AG04449 (cell line): ENCODE data around the gene PPDPF.

Experiments used
- CTCF ChIA-PET: fragments of 350-600 bp; formaldehyde crosslinking; extraction: SDS; loops from one replicate; lab custom pipeline; 2021; ENCODE audit warnings: antibody characterized with exemption; lab: Yijun Ruan, JAX
- POLR2A ChIA-PET: fragments of 400-600, 350-600 bp; formaldehyde crosslinking; extraction: SDS; loops from one replicate; lab custom pipeline; 2020; ENCODE audit warnings: antibody characterized with exemption, inconsistent platforms; lab: Yijun Ruan, JAX
- DNase-seq: peaks from one replicate; pipeline ENCODE4 v3.0.0-alpha.2; 2010; ENCODE audit warnings: low read depth, low spot score
- H3K4me3 ChIP-seq: 2 replicates; pipeline ENCODE4 v1.5.1; 2011; ENCODE audit warnings: low read depth, mild to moderate bottlenecking, control low read depth, low read length
- TF ChIP-seq, protein P1 (sequence below): IDR thresholded peaks from one replicate; pipeline ENCODE4 v1.5.1; 2011; ENCODE audit warnings: mild to moderate bottlenecking, moderate library complexity, low read length, control low read depth, inconsistent platforms; ENCODE audit not compliant: insufficient read depth; ENCODE audit errors: missing control alignments

The PPDPF gene

DNA sequence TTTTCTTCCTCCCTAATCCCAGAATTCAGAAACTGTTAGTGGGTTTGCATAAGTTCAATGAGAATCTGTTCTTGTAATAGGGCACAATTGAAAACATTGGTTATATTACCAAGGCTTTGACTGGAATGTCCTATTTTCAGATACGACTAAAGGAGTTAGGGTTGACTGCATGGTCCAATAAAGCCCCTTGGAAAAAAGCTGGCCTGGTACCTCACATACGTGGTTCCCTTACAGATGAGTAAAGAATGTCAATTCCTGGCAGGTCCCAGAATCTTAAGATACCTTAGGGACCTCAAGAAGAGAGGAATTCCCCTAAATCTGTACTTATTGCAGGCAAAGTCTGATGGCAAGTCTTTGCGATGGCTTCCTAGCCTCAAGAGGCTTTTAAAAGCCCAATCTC, 4.6 kb downstream of the PPDPF start:
- no peak for DNase-seq
- CTCF ChIA-PET = interaction anchor here (1.2 kb wide), 1 partner anchor 12 kb away, joined by 3 read pairs; the partner anchor contains the start of gene PTK6
- no peak overlapping the region for H3K4me3 ChIP-seq
- POLR2A ChIA-PET = interaction anchor here (0.7 kb wide), 1 partner anchor 539 kb away, joined by 4 read pairs; no protein-coding TSS in a partner anchor
- TF ChIP-seq, protein P1, sequence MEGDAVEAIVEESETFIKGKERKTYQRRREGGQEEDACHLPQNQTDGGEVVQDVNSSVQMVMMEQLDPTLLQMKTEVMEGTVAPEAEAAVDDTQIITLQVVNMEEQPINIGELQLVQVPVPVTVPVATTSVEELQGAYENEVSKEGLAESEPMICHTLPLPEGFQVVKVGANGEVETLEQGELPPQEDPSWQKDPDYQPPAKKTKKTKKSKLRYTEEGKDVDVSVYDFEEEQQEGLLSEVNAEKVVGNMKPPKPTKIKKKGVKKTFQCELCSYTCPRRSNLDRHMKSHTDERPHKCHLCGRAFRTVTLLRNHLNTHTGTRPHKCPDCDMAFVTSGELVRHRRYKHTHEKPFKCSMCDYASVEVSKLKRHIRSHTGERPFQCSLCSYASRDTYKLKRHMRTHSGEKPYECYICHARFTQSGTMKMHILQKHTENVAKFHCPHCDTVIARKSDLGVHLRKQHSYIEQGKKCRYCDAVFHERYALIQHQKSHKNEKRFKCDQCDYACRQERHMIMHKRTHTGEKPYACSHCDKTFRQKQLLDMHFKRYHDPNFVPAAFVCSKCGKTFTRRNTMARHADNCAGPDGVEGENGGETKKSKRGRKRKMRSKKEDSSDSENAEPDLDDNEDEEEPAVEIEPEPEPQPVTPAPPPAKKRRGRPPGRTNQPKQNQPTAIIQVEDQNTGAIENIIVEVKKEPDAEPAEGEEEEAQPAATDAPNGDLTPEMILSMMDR = no peak

DNA sequence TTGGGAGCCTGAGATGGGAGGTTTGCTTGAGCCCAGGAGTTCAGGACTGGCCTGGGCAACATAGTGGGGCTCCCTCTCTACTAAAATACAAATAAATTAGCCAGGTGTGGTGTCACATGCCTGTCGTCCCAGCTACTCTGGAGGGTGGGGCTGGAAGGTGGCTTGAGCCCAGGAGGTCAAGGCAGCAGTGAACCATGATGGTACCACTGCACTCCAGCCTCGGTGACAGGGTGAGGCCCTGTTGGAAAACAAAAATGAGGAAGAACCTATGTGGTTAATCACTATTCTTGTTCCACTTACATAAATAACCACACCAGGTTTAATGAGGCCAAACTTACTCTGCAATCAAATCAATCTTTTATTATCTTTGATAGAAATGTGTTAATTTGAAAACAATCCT, 5.4 kb downstream of the PPDPF start:
- DNase-seq = no peak
- TF ChIP-seq, protein P1 = no peak
- ChIA-PET CTCF (interaction anchor here (0.7 kb wide), 1 partner anchor 12 kb away, joined by 5 read pairs; no protein-coding TSS in a partner anchor), POLR2A (interaction anchor here (0.7 kb wide), 1 partner anchor 538 kb away, joined by 4 read pairs; no protein-coding TSS in a partner anchor)
- H3K4me3 ChIP-seq = no peak overlapping the region

DNA sequence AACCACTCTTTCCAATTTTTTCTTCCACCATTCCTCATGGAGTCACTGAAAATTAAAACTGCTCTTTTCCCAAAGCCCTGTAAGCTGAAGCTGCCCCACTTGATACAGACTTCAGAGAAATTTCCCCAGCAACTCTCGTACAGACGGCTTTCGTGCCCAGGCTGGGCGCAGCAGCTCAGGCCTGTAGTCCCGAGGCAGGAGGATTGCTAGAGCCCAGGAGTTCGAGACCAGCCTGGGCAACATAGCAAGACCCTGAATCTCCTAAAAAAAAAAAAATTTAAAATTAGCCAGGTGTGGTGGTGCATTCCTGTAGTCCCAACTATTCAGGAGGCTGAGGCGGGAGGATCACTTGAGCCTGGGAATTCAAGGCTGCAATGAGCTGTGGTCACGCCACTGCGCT, 6.6 kb downstream of the PPDPF start:
- CTCF ChIA-PET = interaction anchor here (0.6 to 1.4 kb wide), 3 partner anchors 9 to 31 kb away, joined by 3 to 5 read pairs (median 4); partner anchors contain the start of gene PTK6
- no peak for DNase-seq
- H3K4me3 ChIP-seq = no peak overlapping the region
- TF ChIP-seq, protein P1 = no peak
- POLR2A ChIA-PET = no interaction called here

DNA sequence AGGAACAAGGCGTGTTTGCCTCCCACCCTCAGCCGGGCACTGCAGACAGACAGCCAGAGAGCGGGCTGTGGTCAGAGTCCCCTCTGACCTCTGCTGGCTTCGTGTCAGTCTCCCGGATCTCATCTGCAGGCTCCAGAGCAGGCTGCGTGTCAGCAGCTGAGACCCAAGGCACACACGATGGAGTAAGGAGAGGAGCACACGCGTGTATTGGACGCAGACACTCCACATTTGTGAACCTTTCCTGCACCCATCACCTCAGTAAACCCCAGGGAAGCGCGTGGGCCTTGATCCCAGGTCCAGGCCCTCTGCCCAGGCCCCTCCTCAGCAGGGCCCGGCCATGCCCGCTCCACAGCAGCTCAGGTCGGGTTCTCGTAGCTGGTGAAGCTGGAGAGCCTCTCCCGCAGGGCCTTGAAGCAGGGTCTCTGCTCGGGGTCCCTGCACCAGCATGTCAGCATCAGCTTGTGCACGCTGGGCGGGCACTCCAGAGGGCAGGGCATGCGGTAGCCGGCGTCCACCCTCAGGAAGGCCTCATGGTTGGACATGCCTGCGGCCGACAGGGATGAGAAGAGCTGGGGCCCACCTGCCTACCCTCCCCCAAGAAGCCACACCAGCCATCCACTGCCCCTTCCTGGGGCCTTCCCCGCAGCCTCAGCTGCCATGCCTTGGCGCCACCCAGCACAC, 8.8 kb downstream of the PPDPF start:
- no peak overlapping the region for H3K4me3 ChIP-seq
- CTCF ChIA-PET = interaction anchor here (2.0 to 3.7 kb wide), 3 partner anchors 9 to 33 kb away, joined by 6 to 24 read pairs (median 8); partner anchors contain the start of genes PPDPF and PTK6
- TF ChIP-seq, protein P1 = no peak
- POLR2A ChIA-PET = interaction anchor here (0.6 to 1.2 kb wide), 2 partner anchors 8 to 92 kb away, joined by 4 to 6 read pairs; no protein-coding TSS in a partner anchor
- no peak for DNase-seq

DNA sequence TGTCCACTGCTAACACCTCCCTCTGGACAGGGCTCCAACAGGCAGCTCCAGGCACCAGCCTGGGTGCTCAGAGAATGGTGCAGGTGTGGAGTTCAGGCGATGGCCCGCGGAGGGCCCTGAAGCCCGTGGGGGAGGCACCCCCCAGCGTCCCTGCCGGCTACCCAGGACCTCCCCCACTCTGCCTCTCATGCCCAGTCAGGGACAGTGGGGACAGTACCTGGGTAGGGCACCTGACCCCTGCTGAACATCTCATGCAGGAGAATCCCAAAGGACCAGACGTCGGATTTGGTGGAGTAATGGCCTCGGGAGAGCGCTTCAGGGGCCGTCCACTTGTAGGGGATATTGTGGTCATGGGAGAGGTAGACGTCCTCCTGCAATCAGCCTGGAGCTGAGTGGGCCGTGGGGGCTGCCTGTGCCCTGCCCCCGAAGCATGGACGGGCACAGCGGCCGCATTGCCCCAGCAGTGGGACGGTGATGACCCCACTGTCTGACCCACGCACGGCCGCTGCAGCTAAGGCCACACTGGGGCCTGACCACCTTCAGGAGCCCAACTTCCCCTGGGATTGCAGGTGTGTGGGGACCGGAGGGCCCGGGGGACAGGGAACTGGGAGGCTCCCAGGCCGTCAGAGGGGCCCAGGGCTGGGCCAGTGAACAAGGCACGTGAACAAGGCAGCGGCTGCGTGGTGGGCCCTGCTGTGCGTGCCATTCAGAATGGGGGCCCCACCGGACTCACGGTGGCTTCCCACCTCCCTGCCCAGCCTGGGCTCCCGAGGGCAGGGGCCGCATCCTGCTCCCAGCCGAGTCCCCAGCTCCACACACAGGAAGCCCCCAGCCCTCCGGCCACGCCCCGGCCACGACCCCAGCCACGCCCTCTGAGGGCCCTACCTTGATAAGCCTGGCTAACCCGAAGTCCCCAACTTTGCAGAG, 9.6 kb downstream of the PPDPF start:
- H3K4me3 ChIP-seq = no peak overlapping the region
- POLR2A ChIA-PET = interaction anchor here (1.1 to 1.2 kb wide), 2 partner anchors 9 kb away, joined by 3 to 6 read pairs; partner anchors contain the start of gene PPDPF
- CTCF ChIA-PET = interaction anchor here (0.6 to 3.7 kb wide), 5 partner anchors 10 to 558 kb away, joined by 3 to 24 read pairs (median 6); partner anchors contain the start of genes PPDPF and PTK6
- no peak for DNase-seq
- TF ChIP-seq, protein P1 = no peak
